DOHH2 (cell line): ENCODE data around the gene TMEM72.

Source experiments
- CTCF ChIP-seq: fragments of 200-600 bp; sonication (generic); IDR thresholded peaks from one replicate; pipeline ENCODE4 v1.5.1; 2014; ENCODE audit warnings: antibody characterized with exemption, mild to moderate bottlenecking, low read depth, low read length; ENCODE audit not compliant: poor library complexity, severe bottlenecking
- EZH2phosphoT487 ChIP-seq: fragments of 200-600 bp; sonication (generic); IDR thresholded peaks from 2 replicates; pipeline ENCODE4 v1.6.1; 2017; ENCODE audit warnings: borderline replicate concordance, mild to moderate bottlenecking, antibody characterized with exemption, low read length, moderate library complexity, mixed read lengths

DNA sequence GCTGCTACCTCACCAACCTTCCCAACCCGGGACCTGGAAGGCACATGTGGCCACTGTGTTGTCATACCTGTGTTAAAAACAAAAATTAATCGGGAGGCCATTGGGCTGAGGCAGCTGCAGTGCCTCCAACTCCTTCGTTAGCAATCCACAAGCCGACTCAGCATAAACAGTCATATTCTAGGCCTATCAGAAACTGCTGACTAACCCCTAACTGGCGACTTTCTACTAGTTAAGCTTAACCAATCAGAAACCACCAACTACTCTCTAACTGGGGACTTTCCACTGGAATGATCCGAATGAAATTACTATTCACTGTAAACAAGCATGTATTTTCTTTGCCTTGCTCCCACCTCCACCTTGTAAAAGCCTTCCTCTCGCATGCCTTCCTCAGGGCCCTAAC is 14.1 kb upstream of the TMEM72 start:
- TF ChIP-seq EZH2phosphoT487 (no peak), CTCF (no peak)
